GM19324 (cell line): ENCODE data around the gene CORO2B.

ENCODE experiments used
- ATAC-seq: cut with Tn5 transposase; IDR thresholded peaks from one replicate; pipeline ENCODE4 v1.9.1; 2021; ENCODE audit warnings: mild to moderate bottlenecking, moderate library complexity; ENCODE audit not compliant: unreplicated experiment, low FRiP score

Gene CORO2B

DNA sequence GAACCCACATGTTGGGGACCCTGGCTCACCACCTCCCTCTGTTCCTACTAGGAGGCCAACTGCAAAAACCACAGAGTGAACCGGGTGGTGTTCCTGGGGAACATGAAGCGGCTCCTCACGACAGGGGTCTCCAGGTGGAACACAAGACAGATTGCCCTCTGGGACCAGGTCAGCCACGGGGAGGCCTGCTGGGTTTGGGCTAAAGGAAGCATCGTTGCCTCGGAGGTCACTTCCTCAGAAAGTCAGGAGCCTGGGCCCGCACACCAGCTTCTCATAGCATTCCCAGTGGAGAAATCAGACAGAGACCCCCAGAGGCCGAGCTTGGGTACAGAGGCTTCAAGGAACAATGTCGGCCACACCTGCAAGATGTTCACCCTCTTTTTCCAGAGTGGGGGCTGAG lies 135.1 kb downstream of the CORO2B start:
- ATAC-seq: no peak

DNA sequence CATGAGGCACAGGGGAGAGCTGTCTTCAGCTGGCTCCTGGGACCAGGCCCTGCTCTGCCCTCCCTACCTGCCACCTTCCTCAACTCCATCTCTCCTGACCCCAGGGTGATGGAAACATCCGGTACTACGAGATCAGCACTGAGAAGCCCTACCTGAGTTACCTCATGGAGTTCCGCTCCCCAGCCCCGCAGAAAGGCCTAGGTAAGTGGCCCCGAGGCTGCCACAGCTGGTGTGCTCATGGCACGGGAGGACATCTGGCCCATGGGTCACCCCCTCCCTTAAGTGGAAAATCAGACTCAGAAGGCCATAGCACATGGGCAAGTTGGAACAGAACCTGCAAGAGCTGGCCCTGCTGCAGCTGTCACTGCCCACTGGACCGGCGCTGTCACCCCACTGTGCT lies 136.3 kb downstream of the CORO2B start:
- ATAC-seq: no peak

DNA sequence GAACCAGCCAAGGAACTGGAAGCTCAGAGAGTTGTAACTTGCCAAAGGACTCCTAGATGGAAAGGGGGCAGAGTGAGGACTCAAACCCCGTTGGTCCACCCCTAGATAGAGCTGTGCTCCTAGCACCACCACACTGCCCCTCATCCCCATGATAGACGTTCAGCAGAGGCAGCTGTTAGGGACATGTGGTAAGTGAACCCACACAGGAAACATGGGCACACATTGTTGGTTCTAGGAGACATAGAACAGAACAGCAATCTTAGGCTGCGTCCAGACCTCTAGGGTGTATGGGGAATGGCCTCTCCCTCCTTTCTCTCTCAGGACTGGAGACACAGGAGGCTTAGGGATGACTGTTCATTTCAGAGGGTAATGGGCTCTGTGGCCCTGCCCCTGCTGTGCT lies 139.2 kb downstream of the CORO2B start:
- ATAC-seq: no peak

DNA sequence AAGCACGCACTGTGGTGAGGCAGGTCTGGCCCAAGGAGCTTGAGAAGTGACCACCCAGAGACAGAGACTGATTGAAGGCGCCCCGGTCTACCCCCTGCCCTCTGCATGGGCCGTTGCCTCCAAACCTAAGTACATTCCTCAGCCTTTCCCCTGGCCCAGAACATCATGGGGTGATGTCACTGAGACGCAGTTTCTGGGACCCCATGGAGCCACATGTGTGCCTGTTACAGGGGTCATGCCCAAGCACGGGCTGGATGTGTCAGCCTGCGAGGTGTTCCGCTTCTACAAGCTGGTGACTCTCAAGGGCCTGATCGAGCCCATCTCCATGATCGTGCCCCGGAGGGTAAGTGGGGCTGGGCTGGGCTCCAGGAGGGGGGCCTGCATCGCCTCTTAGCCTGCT lies 139.7 kb downstream of the CORO2B start:
- ATAC-seq: no peak

DNA sequence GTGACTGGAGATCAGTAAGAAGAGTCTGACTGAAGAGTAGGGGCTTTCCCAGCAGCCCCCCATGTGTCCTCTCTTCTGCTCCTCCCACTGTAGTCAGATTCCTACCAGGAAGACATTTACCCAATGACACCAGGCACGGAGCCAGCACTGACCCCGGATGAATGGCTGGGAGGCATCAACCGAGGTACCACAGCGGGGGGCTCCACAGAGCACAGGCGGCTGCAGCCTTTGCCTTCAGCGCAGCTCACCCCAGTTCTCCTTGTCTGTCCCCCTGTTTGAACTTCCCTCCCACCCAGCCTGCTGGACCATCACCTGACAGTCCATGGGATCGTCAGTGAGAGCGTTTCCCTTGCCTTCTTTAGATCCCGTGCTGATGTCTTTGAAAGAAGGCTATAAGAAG lies 140.3 kb downstream of the CORO2B start:
- ATAC-seq: no peak

DNA sequence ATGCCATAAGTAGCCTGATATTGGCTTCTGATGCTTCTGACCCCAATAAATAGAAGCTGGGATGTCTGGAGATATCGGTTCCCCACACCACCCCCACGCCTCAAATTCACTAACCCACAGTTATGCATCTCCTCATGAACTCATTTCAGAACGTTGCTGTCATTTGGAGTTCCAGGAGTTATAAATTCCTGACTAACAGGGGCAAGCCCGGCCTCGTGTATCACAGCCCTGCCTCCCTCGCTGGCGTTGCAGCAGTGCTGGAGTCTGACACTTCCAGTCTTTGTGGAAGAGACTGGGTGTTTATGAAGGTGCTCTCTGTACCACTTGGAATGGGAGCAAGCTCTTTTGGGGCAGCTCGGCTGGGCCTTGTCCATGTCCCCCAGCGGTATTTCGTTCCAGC lies 140.9 kb downstream of the CORO2B start:
- no peak for ATAC-seq

DNA sequence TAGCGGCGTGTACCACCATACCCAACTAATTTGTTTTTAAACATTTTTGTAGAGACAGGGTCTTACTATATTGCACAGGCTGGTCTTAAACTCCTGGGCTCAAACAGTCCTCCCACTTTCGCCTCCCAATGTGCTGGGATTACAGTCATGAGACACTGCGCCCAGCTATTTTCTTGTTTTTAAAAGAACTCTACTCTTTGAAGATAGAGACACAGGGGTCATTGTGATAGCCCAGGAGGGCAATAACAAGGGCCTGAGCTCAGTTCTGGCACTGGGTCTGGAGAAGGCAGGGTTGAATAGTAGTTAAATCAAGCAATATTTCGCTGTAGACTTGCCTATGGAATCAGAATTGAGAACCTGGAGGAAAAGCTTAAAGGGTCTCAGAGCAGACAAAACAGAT lies 143.1 kb downstream of the CORO2B start:
- no peak for ATAC-seq

DNA sequence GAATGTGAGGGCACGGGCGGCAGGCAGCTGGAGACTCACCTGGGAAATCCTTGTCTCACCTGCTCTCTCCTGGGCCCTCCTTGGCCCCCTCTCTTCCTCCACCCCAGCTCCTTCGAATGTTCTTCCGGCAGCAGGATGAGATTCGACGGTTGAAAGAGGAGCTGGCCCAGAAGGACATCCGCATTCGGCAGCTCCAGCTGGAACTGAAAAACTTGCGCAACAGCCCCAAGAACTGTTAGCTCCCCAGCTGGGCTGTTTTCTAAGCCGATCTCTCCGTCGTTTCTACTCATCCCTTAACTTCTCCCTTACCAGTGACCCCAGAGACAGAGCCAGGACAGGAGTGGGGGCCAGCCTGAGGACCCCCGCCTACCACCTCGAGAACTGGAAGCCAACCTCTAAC lies 146.9 kb downstream of the CORO2B start:
- ATAC-seq: no peak

DNA sequence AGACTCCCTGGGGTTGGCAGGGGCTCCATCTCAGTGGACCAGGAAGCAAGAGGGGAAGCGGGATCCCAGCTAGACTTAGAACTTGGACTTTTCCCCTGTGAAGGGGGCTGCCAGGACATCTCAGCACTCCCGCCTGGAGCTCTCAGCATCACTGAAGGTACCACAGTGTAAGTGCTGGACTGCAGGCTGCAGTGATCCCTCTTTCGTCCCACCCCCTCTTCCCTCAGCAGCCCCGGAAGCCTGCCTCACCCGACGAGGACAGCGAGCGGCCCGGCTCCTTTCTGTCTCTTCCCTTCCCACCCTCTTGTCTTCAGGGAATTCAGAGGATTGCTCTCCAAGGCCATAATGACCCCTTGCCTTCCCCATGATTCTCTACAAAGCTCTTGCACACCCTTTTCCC lies 147.5 kb downstream of the CORO2B start:
- no peak for ATAC-seq

DNA sequence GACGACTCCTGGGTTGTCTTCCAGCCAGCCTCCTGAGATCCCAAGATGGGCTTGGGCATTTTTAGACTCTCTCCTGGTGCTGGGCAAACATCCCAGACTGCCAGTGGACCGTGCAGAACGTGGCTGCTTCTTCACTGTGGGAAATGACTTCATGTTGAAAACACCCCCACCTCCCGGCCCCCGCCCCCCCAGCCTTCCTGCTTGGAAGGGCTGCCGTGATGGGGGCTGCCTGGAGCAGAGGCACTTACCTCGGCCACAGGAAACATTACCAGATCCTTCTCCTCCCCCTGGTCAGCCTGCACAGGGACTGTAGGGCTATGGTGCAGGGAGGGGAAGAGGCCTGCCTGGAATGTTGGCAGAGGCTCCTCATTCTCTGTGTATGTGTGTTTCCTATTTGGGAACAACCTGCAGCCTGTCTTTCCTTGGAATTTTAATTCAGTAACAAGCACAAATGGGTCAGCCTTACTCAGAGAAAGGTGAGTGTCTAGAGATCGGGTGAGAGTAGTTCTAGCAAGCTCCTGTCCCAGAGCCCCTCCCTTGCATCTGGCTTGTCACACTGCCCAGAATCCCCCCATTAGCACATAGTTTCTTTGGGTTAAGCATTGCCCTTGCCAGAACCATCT lies 151.1 kb downstream of the CORO2B start:
- ATAC-seq: no peak

DNA sequence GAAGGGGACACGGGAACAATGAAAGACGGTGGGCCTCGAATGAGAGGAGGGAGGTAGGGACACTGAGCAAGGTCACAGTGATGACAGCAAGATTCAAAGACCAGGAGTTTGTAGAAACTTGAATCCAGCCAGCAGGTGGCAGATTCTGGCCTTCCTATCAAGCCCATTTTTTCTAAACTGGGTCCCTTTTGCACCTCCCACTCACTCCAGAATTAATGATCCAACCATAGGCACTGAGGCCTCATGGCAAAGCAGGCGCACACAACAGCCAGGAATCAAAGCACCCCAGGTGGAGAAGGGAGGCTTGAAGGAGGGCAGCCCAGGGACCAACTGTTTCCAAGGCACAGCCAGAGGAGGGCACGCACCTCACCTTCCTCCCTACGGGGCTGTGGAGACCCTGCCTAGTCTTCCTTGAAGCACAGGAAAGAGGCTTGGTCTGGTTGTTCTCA lies 151.7 kb downstream of the CORO2B start:
- ATAC-seq: no peak

DNA sequence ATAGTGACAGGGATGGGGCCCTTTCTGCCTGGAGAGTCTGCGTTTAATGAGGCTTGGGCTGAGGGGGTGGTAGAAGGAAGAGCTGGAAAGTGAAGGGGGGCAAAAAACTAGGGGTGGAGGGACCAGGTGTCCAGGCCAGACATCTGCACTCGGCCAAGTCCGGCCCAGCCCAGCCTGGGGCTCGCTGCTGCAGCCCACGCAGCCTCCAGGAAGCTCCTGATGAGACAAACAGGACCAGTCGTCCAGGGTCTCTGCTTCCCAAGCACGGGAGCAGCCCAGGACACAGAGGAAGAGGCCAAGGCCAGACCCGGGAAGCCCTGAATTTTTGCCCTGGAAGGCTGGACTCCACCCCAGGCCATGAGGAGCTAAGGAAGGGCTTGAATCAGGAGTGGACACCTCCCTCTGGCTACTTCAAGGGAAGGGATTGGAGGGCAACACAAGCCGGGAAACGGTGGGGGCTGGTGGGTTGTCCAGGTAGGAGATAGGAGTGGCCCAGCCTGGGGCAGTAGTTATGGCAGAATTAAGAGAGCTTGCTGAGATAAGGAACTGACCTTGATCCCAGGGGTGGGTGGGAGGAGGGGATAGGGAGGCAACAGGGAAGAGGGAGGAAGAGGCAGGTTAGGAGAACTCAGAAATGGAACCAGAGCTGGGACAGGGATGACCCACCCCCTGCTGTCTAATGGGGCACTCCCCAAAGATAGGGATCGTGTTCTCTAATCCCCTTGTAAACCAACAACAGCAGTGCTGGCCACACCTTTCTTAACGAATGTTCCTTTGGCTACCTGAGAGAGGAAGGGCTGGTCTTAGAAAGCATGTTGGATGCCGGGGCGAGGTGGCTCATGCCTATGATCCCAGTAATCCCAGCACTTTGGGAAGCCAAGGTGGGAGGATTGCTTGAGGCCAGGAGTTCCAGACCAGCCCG lies 152.4 kb downstream of the CORO2B start:
- no peak for ATAC-seq

DNA sequence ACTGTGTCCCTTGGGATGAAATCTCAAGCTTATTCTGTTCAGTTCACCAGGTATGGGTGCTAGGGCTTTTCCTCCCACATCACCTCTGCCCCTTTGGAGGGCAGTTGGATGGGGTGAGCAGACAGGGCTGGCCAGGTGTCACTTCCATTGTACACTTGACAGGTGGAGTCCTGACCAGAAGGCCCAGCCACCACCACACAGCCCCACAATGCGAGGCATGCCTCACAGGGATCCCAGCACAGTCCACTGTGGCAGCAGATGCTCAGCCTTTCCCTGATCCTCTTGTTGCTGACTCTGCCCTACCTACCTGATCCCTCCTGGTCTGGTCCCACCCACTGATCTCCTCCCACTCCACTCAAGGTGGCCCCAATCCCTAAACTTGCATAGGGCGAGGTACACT lies 153.7 kb downstream of the CORO2B start:
- no peak for ATAC-seq

DNA sequence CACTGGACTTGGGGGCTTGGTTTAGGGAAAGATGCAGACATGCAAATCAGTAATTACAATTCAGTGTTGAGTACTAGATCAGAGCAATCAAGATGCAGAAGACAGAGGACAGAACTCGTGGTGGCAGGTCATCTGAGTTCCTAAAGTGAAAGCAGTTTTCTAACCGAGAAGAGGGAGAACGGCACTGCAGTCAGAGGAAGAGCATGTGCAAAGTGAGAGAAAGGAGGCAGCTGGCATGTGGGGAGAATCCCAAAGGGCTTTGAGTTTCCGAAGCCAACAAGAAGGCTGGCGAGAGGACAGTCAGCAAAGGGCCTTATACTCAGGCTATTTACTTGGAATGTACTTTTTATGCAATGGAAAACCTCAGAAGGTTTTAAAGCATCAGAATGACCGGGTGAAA lies 154.9 kb downstream of the CORO2B start:
- ATAC-seq: no peak

DNA sequence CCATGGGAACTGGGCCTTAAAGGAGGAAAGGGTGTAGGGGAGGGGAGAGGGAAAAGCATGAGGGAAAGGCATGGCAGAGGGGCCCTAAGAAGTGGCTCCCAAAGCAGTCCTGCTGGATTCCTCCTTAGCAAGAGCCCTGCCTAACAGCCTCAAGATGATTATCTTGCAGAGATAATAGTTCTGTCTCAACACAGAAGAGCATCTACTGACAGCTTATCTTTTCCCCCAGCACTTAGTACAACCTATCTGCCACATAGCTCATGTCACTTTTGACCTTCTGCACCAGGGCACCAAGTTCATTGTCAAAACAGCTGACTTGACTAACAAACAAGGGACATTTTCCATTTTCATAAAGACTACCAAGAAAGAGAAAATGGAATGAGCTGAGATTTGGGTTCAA lies 155.6 kb downstream of the CORO2B start:
- ATAC-seq: no peak

DNA sequence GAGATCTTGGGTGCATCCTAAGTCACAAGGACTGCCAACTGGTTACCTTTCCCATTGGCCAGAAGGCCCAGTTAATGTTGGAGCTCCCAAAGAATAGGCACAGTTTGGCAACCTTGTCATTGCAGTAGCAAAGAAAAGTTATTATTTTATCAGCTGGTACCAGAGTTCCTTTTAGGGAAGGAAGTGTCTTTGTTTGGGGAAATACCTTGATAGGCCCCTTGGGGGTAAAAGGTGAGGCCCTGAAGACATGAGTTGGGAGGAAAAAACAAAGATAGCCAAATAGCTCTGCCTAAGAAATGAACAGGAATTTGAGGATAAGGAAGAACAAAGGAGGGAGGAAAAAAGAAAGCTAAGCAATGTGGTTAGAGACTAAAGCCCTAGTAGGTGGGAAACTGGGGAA lies 156.1 kb downstream of the CORO2B start:
- no peak for ATAC-seq

DNA sequence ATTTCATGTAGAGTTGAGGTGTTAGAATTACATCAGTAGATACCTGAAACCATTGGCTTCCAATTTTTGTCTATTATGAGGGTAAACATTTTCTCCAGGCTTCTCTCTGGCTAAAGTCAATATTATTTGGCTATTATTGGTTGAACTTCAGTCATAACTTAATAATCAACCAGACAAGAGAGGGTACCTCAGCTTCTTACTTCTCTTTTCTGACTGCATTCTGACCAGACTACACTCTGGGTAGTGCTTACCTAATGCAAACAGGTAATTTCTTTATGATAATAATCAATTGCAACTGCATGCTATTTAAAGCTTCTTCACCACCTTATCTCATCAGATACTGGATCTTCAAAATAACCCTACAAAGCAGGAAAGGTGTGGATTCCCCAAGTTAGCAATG lies 156.8 kb downstream of the CORO2B start:
- no peak for ATAC-seq

DNA sequence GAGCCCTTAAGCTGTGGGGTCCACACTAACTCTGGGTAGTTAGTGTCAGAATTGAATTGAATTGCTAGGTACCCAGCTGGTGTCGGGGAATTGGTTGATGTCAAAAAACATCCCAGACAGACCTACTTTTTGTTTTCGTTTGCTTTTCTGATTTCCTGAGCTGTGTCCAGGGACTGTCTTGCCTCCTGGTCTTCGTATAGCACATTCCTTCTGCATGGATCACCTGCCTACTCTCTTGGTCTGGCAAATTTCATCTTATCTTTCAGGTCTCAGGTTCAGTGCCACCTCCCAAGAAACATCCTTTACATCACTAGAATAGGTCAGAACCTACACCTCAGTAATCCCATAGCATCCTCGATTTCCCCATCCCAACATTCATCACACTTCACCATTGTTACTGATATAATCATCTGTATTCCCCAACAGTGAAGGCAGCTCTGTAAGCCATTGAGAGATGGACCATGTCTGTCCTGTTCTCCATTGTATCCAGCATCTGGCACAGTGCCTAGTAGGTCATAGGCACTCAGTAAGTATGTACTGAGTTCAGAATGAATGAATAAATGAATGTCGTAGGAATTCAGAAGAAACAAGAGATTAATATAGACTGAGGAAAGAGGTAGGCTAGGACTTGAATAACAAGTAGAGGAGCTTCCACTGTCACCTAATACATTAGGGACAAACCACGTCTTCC lies 160.7 kb downstream of the CORO2B start:
- no peak for ATAC-seq

DNA sequence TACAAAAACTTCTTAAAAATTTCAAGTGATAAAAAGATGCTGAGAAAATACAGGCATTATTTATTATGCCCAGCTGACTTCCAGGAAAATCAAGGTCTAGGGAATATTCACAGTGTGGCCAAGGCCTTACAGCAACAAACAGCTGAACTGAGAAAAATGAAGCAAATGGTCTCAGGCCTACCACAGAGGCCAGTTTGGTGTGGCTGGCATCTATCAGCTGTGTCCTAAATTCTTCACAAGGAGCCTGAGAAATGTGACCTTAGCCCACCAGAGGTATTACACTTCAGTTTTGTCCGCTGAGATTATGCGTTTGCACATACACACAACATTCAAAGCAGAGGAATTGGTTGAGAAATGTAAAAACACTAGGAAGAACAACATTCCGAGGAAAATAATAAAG lies 164.5 kb downstream of the CORO2B start:
- no peak for ATAC-seq

DNA sequence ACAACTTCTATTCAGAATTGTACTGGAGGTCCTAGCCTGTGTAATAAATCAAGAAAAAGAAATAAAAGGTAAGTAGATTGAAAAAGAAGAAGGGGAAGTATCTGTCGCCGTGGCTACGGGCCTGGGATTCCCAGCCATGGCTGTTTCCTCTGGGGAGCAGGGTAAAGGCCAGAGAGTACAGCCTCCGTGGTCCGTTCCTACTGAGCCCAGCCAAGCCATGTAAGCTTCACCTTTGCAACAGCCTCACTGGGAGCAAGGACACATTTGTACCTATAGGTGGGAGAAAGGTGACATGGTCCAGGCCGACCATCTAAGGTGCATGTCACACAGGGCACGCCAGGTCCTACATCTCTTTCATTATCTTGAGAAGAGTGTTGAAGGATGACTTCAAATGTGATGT lies 170.6 kb downstream of the CORO2B start:
- ATAC-seq: no peak

DNA sequence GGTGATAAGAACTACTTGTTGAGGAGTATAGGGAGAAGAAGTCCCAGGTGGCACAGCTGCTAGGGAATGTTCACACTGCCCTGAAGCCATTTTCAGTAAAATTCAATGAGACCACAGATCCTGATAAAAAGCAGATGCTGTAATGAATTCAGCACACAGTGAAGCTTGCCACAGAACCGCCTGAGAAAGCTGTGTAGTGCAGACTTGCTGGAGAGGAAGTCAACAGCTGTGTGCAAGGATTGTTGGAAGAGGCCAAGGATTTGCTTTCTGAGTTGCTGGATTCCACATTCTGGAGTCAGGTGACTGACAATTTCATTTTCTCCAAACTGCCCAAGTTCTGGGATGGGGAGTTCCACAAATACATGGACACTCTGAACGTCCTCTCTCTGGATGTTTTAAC lies 171.0 kb downstream of the CORO2B start:
- no peak for ATAC-seq

DNA sequence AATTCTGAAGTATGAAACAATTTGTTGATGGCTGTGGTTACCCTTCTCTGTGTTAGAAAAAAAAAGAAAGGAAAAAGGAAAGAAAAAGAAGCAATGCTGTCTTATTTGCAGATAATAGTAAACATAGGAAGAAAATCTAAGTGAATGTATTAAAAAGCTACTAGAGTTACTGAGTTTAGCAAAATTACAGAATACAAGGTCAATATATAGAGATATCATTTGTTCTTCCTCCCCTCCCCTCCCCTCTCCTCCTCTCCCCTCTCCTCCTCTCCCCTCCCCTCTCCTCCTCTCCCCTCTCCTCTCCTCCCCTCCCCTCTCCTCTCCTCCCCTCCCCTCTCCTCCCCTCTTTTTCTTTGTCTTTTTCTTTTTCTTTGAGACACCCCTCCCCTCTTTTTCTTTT lies 172.8 kb downstream of the CORO2B start:
- no peak for ATAC-seq
